Activated CD8-positive, alpha-beta T cell treated with anti-CD3 and anti-CD28 coated beads for 36 hours (primary cell): Measurements from ENCODE around the gene CACNA1E. TPM values are rescaled to one million over a fixed set of nuclear protein-coding genes. Genes with fewer than 3 reads are reported as not detected.

Experiments used
- ATAC-seq: fragments of 200-7000 bp; cut with Tn5 transposase; one replicate; pipeline ENCODE4 v1.10.0; 2021; ENCODE audit warnings: mild to moderate bottlenecking, moderate library complexity
- CTCF ChIA-PET: fragments of 350-600 bp; sonication (Branson Sonifier 250); formaldehyde crosslinking; loops from one replicate; lab custom pipeline; 2021; ENCODE audit warnings: antibody characterized with exemption; lab: Charles Lee
- POLR2A ChIA-PET: fragments of 350-600 bp; sonication (Branson Sonifier 250); formaldehyde crosslinking; loops from one replicate; lab custom pipeline; 2021; ENCODE audit warnings: antibody characterized with exemption; lab: Charles Lee
- DNase-seq: peaks from one replicate; pipeline ENCODE4 v3.0.0-alpha.2; 2020
- H3K27ac Mint-ChIP-seq: one replicate; pipeline ENCODE4 v1.8.0; 2021; ENCODE audit warnings: mild to moderate bottlenecking, mixed read lengths
- H3K27me3 Mint-ChIP-seq: one replicate; pipeline ENCODE4 v1.8.0; 2021; ENCODE audit warnings: mixed read lengths
- H3K36me3 Mint-ChIP-seq: one replicate; pipeline ENCODE4 v1.8.0; 2021; ENCODE audit warnings: low read depth, mixed read lengths
- H3K4me1 Mint-ChIP-seq: one replicate; pipeline ENCODE4 v1.8.0; 2021; ENCODE audit warnings: low read depth, mixed read lengths
- H3K4me3 Mint-ChIP-seq: one replicate; pipeline ENCODE4 v1.8.0; 2021; ENCODE audit warnings: mild to moderate bottlenecking, moderate library complexity, mixed read lengths
- H3K9me3 Mint-ChIP-seq: one replicate; pipeline ENCODE4 v1.8.0; 2021; ENCODE audit warnings: mixed read lengths
- CTCF ChIP-seq: fragments of 200-600 bp; IDR thresholded peaks from one replicate; pipeline ENCODE4 v1.8.0; 2022; ENCODE audit warnings: antibody characterized with exemption, mild to moderate bottlenecking
- intact Hi-C: fragments of 100-400 bp; cut with micrococcal nuclease; formaldehyde crosslinking; loops from one replicate; pipeline ENCODE4 v1.10.0; 2022
- total RNA-seq, 2 experiments: library from RNA; stranded (reverse); gene quantifications; one replicate each; pipeline ENCODE4 v1.2.3, GENCODE V29; 2021

CACNA1E gene
- total RNA-seq, 2 experiments from 2014 or later, result not detected

GRCh38 chr1:181647314-181648035 lies 164.2 kb downstream of the CACNA1E start:
- DNase-seq (no peak), ATAC-seq (no peak)
- TF ChIP-seq CTCF, result no peak
- peaks cover 19% of the 10 kb centered on the region for H3K27me3 Mint-ChIP-seq
- no peak overlapping the region for H3K27ac Mint-ChIP-seq
- H3K9me3 Mint-ChIP-seq, result no peaks in the 10 kb centered on the region
- ChIA-PET CTCF (no interaction called here), POLR2A (no interaction called here)
- no peak overlapping the region for H3K4me3 Mint-ChIP-seq
- intact Hi-C loops, result no loop called here
- no peaks in the 10 kb centered on the region for H3K36me3 Mint-ChIP-seq
- no peaks in the 10 kb centered on the region for H3K4me1 Mint-ChIP-seq

- intact Hi-C loops, result no loop called here
- peaks cover 10% of the 10 kb centered on the region for H3K27me3 Mint-ChIP-seq
- H3K9me3 Mint-ChIP-seq, result no peaks in the 10 kb centered on the region
- DNase-seq (no peak), ATAC-seq (no peak)
- peaks cover 2% of the 10 kb centered on the region for H3K4me1 Mint-ChIP-seq
- TF ChIP-seq CTCF, result no peak
- H3K27ac Mint-ChIP-seq, result no peak overlapping the region
- ChIA-PET POLR2A (no interaction called here), CTCF (no interaction called here)
- no peaks in the 10 kb centered on the region for H3K36me3 Mint-ChIP-seq
- no peak overlapping the region for H3K4me3 Mint-ChIP-seq
These were observed 168.0 kb downstream of the CACNA1E start for GRCh38 chr1:181651276-181651675.

- Mint-ChIP-seq H3K27me3 (peaks cover 8% of the 10 kb centered on the region), H3K4me3 (no peak overlapping the region), H3K9me3 (no peaks in the 10 kb centered on the region), H3K27ac (no peak overlapping the region), H3K4me1 (peaks cover 2% of the 10 kb centered on the region), H3K36me3 (no peaks in the 10 kb centered on the region)
- ChIA-PET POLR2A (no interaction called here), CTCF (no interaction called here)
- intact Hi-C loops, result no loop called here
- DNase-seq, result no peak
- ATAC-seq, result no peak
- no peak for TF ChIP-seq CTCF
These were observed 172.4 kb downstream of the CACNA1E start for GRCh38 chr1:181655756-181656155.

GRCh38 chr1:181656491-181656890 lies 173.2 kb downstream of the CACNA1E start:
- no peak for TF ChIP-seq CTCF
- Mint-ChIP-seq H3K27me3 (peaks cover 9% of the 10 kb centered on the region), H3K9me3 (no peaks in the 10 kb centered on the region), H3K36me3 (no peaks in the 10 kb centered on the region), H3K27ac (no peak overlapping the region), H3K4me3 (no peak overlapping the region), H3K4me1 (peaks cover 2% of the 10 kb centered on the region)
- intact Hi-C loops, result no loop called here
- ChIA-PET CTCF (no interaction called here), POLR2A (no interaction called here)
- DNase-seq (no peak), ATAC-seq (no peak)

GRCh38 chr1:181658581-181658980 lies 175.3 kb downstream of the CACNA1E start:
- Mint-ChIP-seq H3K9me3 (no peaks in the 10 kb centered on the region), H3K36me3 (no peaks in the 10 kb centered on the region), H3K4me3 (no peak overlapping the region), H3K27me3 (peaks cover 8% of the 10 kb centered on the region), H3K4me1 (peaks cover 2% of the 10 kb centered on the region), H3K27ac (no peak overlapping the region)
- CTCF ChIA-PET, result interaction anchor here (0.6 kb wide), 1 partner anchor 396 kb away, joined by 3 read pairs; no protein-coding TSS in a partner anchor
- ATAC-seq (no peak), DNase-seq (no peak)
- no peak for TF ChIP-seq CTCF
- POLR2A ChIA-PET, result no interaction called here
- intact Hi-C loops, result no loop called here
